Activated CD8-positive, alpha-beta memory T cell treated with anti-CD3 and anti-CD28 coated beads, Interleukin-2, amount 50 U/mL, for 1 hour (primary cell): ENCODE measurements around the gene SIGLEC10.

Source experiments
- DNase-seq: peaks from one replicate; pipeline ENCODE4 v3.0.0-alpha.2; 2020; ENCODE audit errors: extremely low read depth

The SIGLEC10 gene

DNA sequence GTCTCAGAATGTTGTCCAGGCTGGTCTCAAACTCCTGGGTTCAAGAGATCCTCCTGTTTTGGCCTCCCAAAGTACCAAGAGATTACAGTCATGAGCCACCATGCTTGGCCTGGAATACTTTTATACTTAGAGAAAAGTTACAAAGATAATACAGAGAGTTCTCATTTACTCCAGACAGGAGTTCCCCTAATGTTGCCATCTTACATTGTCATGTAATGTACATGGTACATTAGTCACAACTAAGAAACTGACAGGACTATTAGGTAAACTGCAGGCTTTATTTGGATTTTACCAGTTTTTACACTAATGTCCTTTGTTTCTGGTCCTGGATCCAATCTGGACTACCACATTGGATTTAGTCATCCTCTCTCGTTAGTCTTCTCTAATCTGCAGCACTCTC is 24.7 kb downstream of the SIGLEC10 start:
- DNase-seq, result no peak

- DNase-seq, result no peak
Measured at GRCh38 chr19:51391073-51391611, 26.3 kb downstream of the SIGLEC10 start.

DNA sequence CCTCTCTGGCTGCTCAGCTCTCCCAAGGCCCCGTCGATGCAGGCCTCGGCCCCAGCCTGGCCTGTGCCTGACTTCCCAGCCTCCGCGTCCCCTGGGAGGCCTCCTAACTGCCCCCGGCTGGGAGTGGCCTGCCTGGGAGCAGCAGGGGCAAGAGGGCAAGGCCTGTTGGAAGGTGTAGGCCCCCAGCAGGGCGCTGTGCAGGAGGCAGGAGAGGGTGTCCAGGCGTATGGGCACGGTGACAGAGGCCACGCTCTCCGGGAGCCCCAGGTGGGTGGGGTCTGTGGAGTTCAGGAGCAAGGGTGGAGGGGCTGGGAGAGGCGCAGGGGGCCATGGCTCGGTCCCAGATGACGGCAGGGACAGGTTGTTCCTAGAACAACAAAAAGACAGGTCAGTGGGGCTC is 28.3 kb downstream of the SIGLEC10 start:
- no peak for DNase-seq

GRCh38 chr19:51387924-51388389 is 29.5 kb downstream of the SIGLEC10 start, which contains the start of gene LIM2:
Gene LIM2 (minus strand): TSS chr19:51387974. CDS start chr19:51387443, 531 bp downstream.
- no peak for DNase-seq

DNA sequence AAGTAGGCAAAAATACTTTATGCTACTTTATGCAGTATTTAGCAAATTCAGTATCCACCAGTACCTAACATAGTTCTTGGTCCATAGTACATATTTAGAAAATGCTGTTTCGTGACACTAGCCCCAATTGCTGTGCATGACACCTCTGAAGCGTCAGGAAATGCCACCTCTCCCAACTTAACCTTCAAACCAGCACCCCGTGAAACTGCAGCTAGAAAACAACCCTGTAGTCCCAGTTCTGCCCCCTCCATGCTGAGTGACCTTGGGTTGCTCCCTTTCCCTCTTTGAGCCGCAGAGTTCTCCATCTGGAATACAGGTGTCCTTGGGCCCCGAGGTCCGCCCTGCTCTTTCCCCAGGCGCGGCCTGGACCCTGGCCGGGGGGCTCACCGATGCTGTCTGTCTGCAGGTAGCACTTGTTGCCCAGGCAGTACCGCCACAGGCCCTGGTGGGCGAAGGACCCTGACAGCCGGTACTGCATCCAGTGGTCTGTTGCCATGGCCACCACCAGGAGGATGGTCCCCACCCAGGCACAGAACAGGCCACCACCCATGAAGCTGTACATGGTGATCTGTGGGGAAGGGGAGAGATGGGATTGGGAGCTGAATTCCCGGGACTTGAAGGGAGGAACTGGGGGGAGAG is 30.4 kb downstream of the SIGLEC10 start:
- no peak for DNase-seq

- no peak for DNase-seq
Measured at GRCh38 chr19:51382004-51382403, 35.4 kb downstream of the SIGLEC10 start.

GRCh38 chr19:51380379-51380778 is 37.1 kb downstream of the SIGLEC10 start:
- no peak for DNase-seq

DNA sequence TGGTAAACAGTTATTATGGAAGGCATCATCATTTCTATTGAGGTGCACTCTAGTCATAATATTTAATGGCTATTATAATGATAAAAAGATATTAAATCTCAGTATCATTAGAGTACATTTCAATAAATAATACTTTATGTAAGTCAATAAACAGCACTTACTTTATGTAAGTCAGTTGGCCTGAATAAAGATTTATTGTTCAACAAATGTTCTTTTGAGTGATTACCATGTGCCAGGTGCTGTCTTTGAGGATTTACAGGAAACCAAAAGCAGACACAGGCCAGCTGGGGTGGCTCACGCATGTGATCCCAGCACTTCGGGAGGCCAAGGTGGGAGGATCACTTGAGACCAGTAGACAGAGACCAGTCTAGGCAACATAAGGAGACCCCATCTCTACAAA is 40.0 kb downstream of the SIGLEC10 start:
- DNase-seq, result no peak

GRCh38 chr19:51375504-51376221 is 41.8 kb downstream of the SIGLEC10 start:
- no peak for DNase-seq

DNA sequence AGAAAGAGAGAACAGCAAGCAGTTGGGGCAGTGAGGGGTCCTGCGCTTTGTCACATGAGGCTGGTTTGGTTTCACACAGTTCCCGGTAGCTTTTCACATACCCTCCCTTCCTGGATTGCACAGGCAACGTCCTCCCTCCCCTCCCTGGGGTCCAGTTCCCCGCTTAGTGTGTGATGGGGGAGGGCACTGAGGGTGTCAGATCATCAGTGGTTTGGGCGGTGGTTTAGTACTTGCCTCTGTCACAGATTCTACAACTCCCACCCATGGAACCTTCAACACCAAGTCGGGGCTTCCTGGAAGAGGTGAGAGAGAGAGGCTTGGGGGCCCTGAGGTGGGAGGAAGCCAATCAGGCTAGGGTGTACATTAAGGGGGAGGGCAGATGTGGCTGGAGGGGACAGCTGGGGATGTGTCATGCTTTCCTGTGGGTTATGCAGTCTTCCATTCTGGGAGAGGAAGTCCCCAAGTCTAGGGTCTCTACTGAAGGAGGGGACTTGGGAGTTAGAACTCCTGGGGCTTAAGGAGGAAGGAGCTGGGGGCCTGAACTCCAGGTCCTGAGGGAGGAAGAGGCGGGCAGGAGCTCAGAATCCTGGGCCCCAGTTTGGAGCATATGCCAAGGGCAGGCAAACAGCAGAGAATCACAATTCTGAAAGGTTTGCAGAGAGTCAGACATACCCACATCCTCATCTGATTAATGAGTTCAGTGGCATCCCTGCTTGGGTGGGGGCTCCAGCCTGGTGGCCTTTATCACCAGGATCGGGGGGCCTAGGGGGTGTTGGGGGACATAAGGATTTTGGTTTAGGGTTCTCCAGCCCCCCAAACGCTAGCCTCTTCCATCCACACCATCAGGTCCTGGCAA is 44.6 kb downstream of the SIGLEC10 start, which contains the start of gene NKG7:
TSS of gene NKG7 (minus strand) at position 6 of the 856 bp plus-strand sequence. CDS start 119 bp downstream, outside the sequence.
- DNase-seq, result peak; percentile 62

GRCh38 chr19:51372021-51372648 is 45.3 kb downstream of the SIGLEC10 start:
- DNase-seq, result no peak

GRCh38 chr19:51371186-51371690 is 46.2 kb downstream of the SIGLEC10 start:
- no peak for DNase-seq

GRCh38 chr19:51370230-51370629 is 47.2 kb downstream of the SIGLEC10 start:
- no peak for DNase-seq

GRCh38 chr19:51368366-51369282 is 48.8 kb downstream of the SIGLEC10 start, which contains the start of gene CLDND2:
Gene CLDND2 (minus strand): TSS chr19:51369003. CDS start chr19:51368577, 426 bp downstream.
- no peak for DNase-seq

GRCh38 chr19:51367565-51368365 is 49.7 kb downstream of the SIGLEC10 start:
- DNase-seq, result peak; percentile 84

GRCh38 chr19:51367255-51367564 is 50.2 kb downstream of the SIGLEC10 start:
- DNase-seq, result no peak

GRCh38 chr19:51366389-51367254 is 50.8 kb downstream of the SIGLEC10 start:
- peak; percentile 86 for DNase-seq

GRCh38 chr19:51365965-51366388 is 51.5 kb downstream of the SIGLEC10 start, which contains the start of gene ETFB:
Gene ETFB (minus strand): TSS chr19:51366388. CDS start chr19:51366326, 62 bp downstream.
- DNase-seq, result no peak
